H1 (cell line): ENCODE data around the gene MPPED1. TPM values are rescaled to one million over a fixed set of nuclear protein-coding genes. Genes with fewer than 3 reads are reported as not detected.
A peak's percentile ranks its signal among the peaks of the same experiment; 100 is the strongest.

Experiments
- CTCF ChIA-PET: fragments of 300-600 bp; sonication (Branson Sonifier 250); formaldehyde crosslinking; loops from one replicate; lab custom pipeline; 2021; ENCODE audit not compliant: partially characterized antibody; lab: Charles Lee
- POLR2A ChIA-PET: fragments of 300-600 bp; sonication (Branson Sonifier 250); formaldehyde crosslinking; loops from one replicate; lab custom pipeline; 2021; ENCODE audit warnings: inconsistent platforms; ENCODE audit not compliant: partially characterized antibody; lab: Charles Lee
- DNase-seq, 2 experiments: peaks; one replicate each; pipeline versions ENCODE4 v3.0.0 to v3.0.0-alpha.2; 2010 to 2022; ENCODE audit warnings: low spot score in 2 of 2, low read depth in 1 of 2, mixed read lengths in 1 of 2
- FAIRE-seq: peaks from 2 replicates; lab custom pipeline; 2011; peaks lifted over from hg19 to GRCh38; lab: Jason Lieb, UNC
- H2AFZ ChIP-seq: 2 replicates; pipeline ENCODE4 v1.8.1; 2012; ENCODE audit warnings: low read length, inconsistent platforms
- H2AK5ac ChIP-seq: 2 replicates; pipeline ENCODE4 v1.6.1; 2013; ENCODE audit warnings: low read depth, low read length
- H2BK120ac ChIP-seq: replicated peaks from 2 replicates; pipeline ENCODE3; 2013; ENCODE audit warnings: low read depth, low read length, inconsistent platforms
- H2BK12ac ChIP-seq: 2 replicates; pipeline ENCODE4 v1.6.1; 2013; ENCODE audit warnings: low read depth, low read length
- H2BK15ac ChIP-seq: 2 replicates; pipeline ENCODE4 v1.6.1; 2013; ENCODE audit warnings: low read length
- H2BK20ac ChIP-seq: 2 replicates; pipeline ENCODE4 v1.6.1; 2013; ENCODE audit warnings: low read length
- H2BK5ac ChIP-seq: 2 replicates; pipeline ENCODE4 v1.6.1; 2013; ENCODE audit warnings: low read depth, low read length
- H3K14ac ChIP-seq: 2 replicates; pipeline ENCODE4 v1.6.1; 2013; ENCODE audit warnings: inconsistent platforms; ENCODE audit not compliant: insufficient read length
- H3K18ac ChIP-seq: 2 replicates; pipeline ENCODE4 v1.6.1; 2013; ENCODE audit warnings: low read length; ENCODE audit errors: extremely low read depth
- H3K23ac ChIP-seq: 2 replicates; pipeline ENCODE4 v1.6.1; 2013; ENCODE audit warnings: inconsistent platforms; ENCODE audit not compliant: insufficient read length
- H3K23me2 ChIP-seq: 2 replicates; pipeline ENCODE4 v1.6.1; 2013; ENCODE audit warnings: low read depth, low read length
- H3K27ac ChIP-seq: 2 replicates; pipeline ENCODE4 v1.6.1; 2011; ENCODE audit warnings: low read depth, low read length, inconsistent platforms
- H3K27me3 ChIP-seq, 4 experiments: replicated peaks in 1 of 4; 1 replicate in 1 of 4; 2 replicates in 3 of 4; pipeline versions ENCODE4 v1.6.1 to v1.8.1; 2011 to 2013; ENCODE audit warnings: low read length in 3 of 4, mild to moderate bottlenecking in 3 of 4, inconsistent platforms in 2 of 4, mixed read lengths in 2 of 4, moderate library complexity in 1 of 4; ENCODE audit not compliant: control insufficient read depth in 3 of 4, insufficient read depth in 3 of 4; ENCODE audit errors: extremely low read depth in 1 of 4
- H3K36me3 ChIP-seq, 4 experiments: 2 replicates each; pipeline versions ENCODE4 v1.6.1 to v1.8.1; 2011 to 2013; ENCODE audit warnings: mild to moderate bottlenecking in 4 of 4, low read length in 3 of 4, moderate library complexity in 2 of 4, control low read depth in 1 of 4, inconsistent platforms in 1 of 4; ENCODE audit not compliant: insufficient read depth in 4 of 4, control insufficient read depth in 2 of 4
- H3K4ac ChIP-seq: replicated peaks from 2 replicates; pipeline ENCODE3; 2013; ENCODE audit warnings: low read length, low read depth, mixed read lengths, inconsistent platforms; ENCODE audit not compliant: insufficient read length
- H3K4me1 ChIP-seq, 4 experiments: replicated peaks in 1 of 4; 1 replicate in 1 of 4; 2 replicates in 3 of 4; pipeline versions ENCODE4 v1.6.1 to v1.8.1; 2011 to 2013; ENCODE audit warnings: low read length in 3 of 4, inconsistent platforms in 2 of 4, mixed read lengths in 1 of 4; ENCODE audit not compliant: insufficient read depth in 4 of 4, control insufficient read depth in 3 of 4
- H3K4me2 ChIP-seq, 2 experiments: 2 replicates each; pipeline versions ENCODE4 v1.6.1 to v1.8.1; 2011 to 2013; ENCODE audit warnings: low read depth in 2 of 2, low read length in 2 of 2, control low read depth in 1 of 2, inconsistent platforms in 1 of 2, mild to moderate bottlenecking in 1 of 2; ENCODE audit not compliant: insufficient read depth in 1 of 2
- H3K4me3 ChIP-seq, 4 experiments: fragments of 200-600, 300-600 bp in 1 of 4; sonication (generic), shearing (Covaris generic), sonication (Bioruptor Twin) in 1 of 4; 2 replicates each; pipeline versions ENCODE4 v1.5.1 to v1.8.1; 2011 to 2016; ENCODE audit warnings: low read length in 4 of 4, low read depth in 3 of 4, control low read depth in 2 of 4, inconsistent platforms in 2 of 4, mild to moderate bottlenecking in 2 of 4, mixed read lengths in 1 of 4, moderate library complexity in 1 of 4; ENCODE audit not compliant: insufficient read depth in 2 of 4; ENCODE audit errors: extremely low read depth in 1 of 4
- H3K56ac ChIP-seq: replicated peaks from 2 replicates; pipeline ENCODE3; 2013; ENCODE audit warnings: low read depth, mild to moderate bottlenecking, mixed read lengths, low read length, inconsistent platforms; ENCODE audit not compliant: insufficient read length
- H3K79me1 ChIP-seq: 2 replicates; pipeline ENCODE4 v1.6.1; 2013; ENCODE audit warnings: low read depth, low read length, control low read depth
- H3K79me2 ChIP-seq, 2 experiments: 2 replicates each; pipeline versions ENCODE4 v1.6.1 to v1.8.1; 2012 to 2013; ENCODE audit warnings: low read length in 2 of 2, mild to moderate bottlenecking in 2 of 2, inconsistent platforms in 1 of 2; ENCODE audit not compliant: insufficient read depth in 2 of 2, control insufficient read depth in 1 of 2
- H3K9ac ChIP-seq, 4 experiments: replicated peaks in 1 of 4; 1 replicate in 1 of 4; 2 replicates in 3 of 4; pipeline versions ENCODE4 v1.6.1 to v1.8.1; 2011 to 2013; ENCODE audit warnings: low read depth in 3 of 4, low read length in 3 of 4, control low read depth in 2 of 4, mild to moderate bottlenecking in 2 of 4, moderate library complexity in 2 of 4, inconsistent platforms in 1 of 4; ENCODE audit errors: extremely low read depth in 1 of 4
- H3K9me3 ChIP-seq, 2 experiments: 2 replicates each; pipeline versions ENCODE4 v1.6.1 to v1.8.1; 2012 to 2013; ENCODE audit warnings: mild to moderate bottlenecking in 2 of 2, moderate library complexity in 2 of 2, control low read depth in 1 of 2, inconsistent platforms in 1 of 2, low read depth in 1 of 2, low read length in 1 of 2, mixed read lengths in 1 of 2; ENCODE audit not compliant: insufficient read depth in 2 of 2
- H4K20me1 ChIP-seq, 2 experiments: replicated peaks in 1 of 2; 2 replicates each; pipeline versions ENCODE3 to v1.8.1; 2011 to 2013; ENCODE audit warnings: inconsistent platforms in 2 of 2, low read length in 2 of 2, mild to moderate bottlenecking in 1 of 2; ENCODE audit not compliant: insufficient read depth in 2 of 2, control insufficient read depth in 1 of 2
- H4K5ac ChIP-seq: 2 replicates; pipeline ENCODE4 v1.6.1; 2013; ENCODE audit warnings: low read length, low read depth, mixed read lengths, inconsistent platforms; ENCODE audit not compliant: insufficient read length
- H4K8ac ChIP-seq: 2 replicates; pipeline ENCODE4 v1.8.0; 2013; ENCODE audit warnings: mild to moderate bottlenecking, moderate library complexity, low read length, inconsistent platforms; ENCODE audit not compliant: insufficient read depth; ENCODE audit errors: extremely low read depth
- H4K91ac ChIP-seq: replicated peaks from 2 replicates; pipeline ENCODE3; 2013; ENCODE audit warnings: low read length, mixed read lengths, inconsistent platforms; ENCODE audit not compliant: insufficient read length
- SRF ChIP-seq: IDR thresholded peaks from 2 replicates; pipeline ENCODE4 v1.6.1; 2011; ENCODE audit warnings: mild to moderate bottlenecking, low read depth, low read length, moderate library complexity
- whole genome bisulfite sequencing, 2 experiments: shearing (Covaris generic) in 1 of 2; methylation state at CpG; one replicate each; pipeline versions ENCODE4 v1.1.6 to v1.1.7; 2013 to 2015; ENCODE audit warnings: low lambda C conversion rate in 2 of 2, mixed read lengths in 2 of 2, inconsistent platforms in 1 of 2, low coverage in 1 of 2, missing lambda C conversion rate in 1 of 2; ENCODE audit not compliant: insufficient replicate concordance in 2 of 2, insufficient coverage in 1 of 2, insufficient read length in 1 of 2; ENCODE audit errors: extremely low coverage in 1 of 2, missing lambda C conversion rate in 1 of 2; 5-methylcytosine and 5-hydroxymethylcytosine counted together
- polyA plus RNA-seq, 7 experiments: library from polyadenylated mRNA; depleted of rRNA in 3 of 7; stranded (reverse) in 5 of 7; unstranded in 2 of 7; fragments of >200 nt in 5 of 7; fragments of 200-250 nt in 2 of 7; gene quantifications; 1 replicate in 5 of 7; 2 replicates in 1 of 7; 4 replicates in 1 of 7; pipeline versions ENCODE4 v1.2.1 to v1.2.3, GENCODE V29; 2011 to 2013; ENCODE audit warnings: missing spikeins in 2 of 7, mixed read lengths in 2 of 7
- total RNA-seq: library from RNA; stranded (reverse); fragmentation: NEBNext Ultra II Directional; extraction: Animal tissue kit (Norgen Biotek cat#: 25700); gene quantifications from 2 replicates; pipeline ENCODE4 v1.2.1, GENCODE V29; 2021

MPPED1 gene
- total and polyA plus RNA-seq, 2 of the 8 experiments (the other 6 are each of a cell fraction or from before 2014, with no cell fraction given) = 0.29 to 0.37 TPM

GRCh38 chr22:43504666-43505261, 93.0 kb downstream of the MPPED1 start:
- Histone ChIP-seq H3K23ac (no peak overlapping the region), H2BK120ac (no peak overlapping the region), H2BK5ac (no peak overlapping the region), H4K20me1 (peaks cover 0 to 10% of the 10 kb centered on the region in 2 experiments), H3K9me3 (no peaks in the 10 kb centered on the region), H3K9ac (no peak overlapping the region), H3K4me2 (no peak overlapping the region), H3K27me3 (no peaks in the 10 kb centered on the region), H3K56ac (peak overlapping the region; percentile 3), H2AK5ac (no peak overlapping the region), H3K79me2 (no peaks in the 10 kb centered on the region), H4K5ac (no peak overlapping the region), H2BK20ac (no peak overlapping the region), H3K36me3 (no peaks in the 10 kb centered on the region), H2AFZ (no peak overlapping the region), H3K4ac (no peak overlapping the region), H4K8ac (no peak overlapping the region), H3K27ac (no peak overlapping the region), H2BK12ac (0 out of 2 replicates have a peak overlapping the region, but pooled peaks have one; percentile 2), H3K14ac (no peak overlapping the region), H4K91ac (no peak overlapping the region), H3K79me1 (no peaks in the 10 kb centered on the region), H2BK15ac (no peak overlapping the region), H3K4me1 (no peaks in the 10 kb centered on the region; a peak in 1 of 7 replicates), H3K23me2 (peaks cover 33% of the 10 kb centered on the region; the same call in 1 of the 2 replicates), H3K18ac (no peak overlapping the region), H3K4me3 (no peak overlapping the region)
- CTCF ChIA-PET = interaction anchor here (1.2 kb wide), 1 partner anchor 15 kb away, joined by 5 read pairs; no protein-coding TSS in a partner anchor
- FAIRE-seq (no peak), DNase-seq (no peak)
- POLR2A ChIA-PET = no interaction called here
- WGBS, 2 experiments = 91% methylated on average over 7 of the region's 7 CpGs; no CpG with 5 or more reads in 1 of the 2 experiments
- TF ChIP-seq SRF = no peak
